ENCODE results near the gene RIC8B.

Gene RIC8B

GRCh38 chr12:106913456-106913855 lies 139.0 kb downstream of the RIC8B start:
- no peak for ATAC-seq (ENCODE audit: insufficient read depth, low read depth)
- Histone ChIP-seq H3K27ac (ENCODE audit: low read length) (no peak overlapping the region), H3K36me3 (ENCODE audit: insufficient read depth, low read length) (no peaks in the 10 kb centered on the region), H3K27me3 (ENCODE audit: insufficient read depth, low read length, poor library complexity) (no peaks in the 10 kb centered on the region), H3K4me1 (ENCODE audit: insufficient read depth, low read length) (peaks cover 3% of the 10 kb centered on the region; the same call in 1 of the 2 replicates), H3K4me3 (ENCODE audit: low read depth in 1 of 2, low read length in 2 of 2) (no peak overlapping the region), H3K4me2 (ENCODE audit: insufficient read depth, low read length) (no peak overlapping the region), H3K79me2 (ENCODE audit: insufficient read depth, low read length) (no peaks in the 10 kb centered on the region), H2AFZ (ENCODE audit: low read depth, low read length) (no peak overlapping the region), H3K9ac (ENCODE audit: low read depth, low read length) (no peak overlapping the region), H3K9me3 (ENCODE audit: insufficient read depth, low read length, severe bottlenecking) (no peaks in the 10 kb centered on the region), H4K20me1 (ENCODE audit: insufficient read depth, low read length) (no peaks in the 10 kb centered on the region)
- TF ChIP-seq EZH2 (IDR thresholded peaks at IDR 0.05; ENCODE audit: borderline replicate concordance, low read depth, low read length, severe bottlenecking) = no peak
- no peak for TF ChIP-seq CTCF (IDR thresholded peaks at IDR 0.05; ENCODE audit: borderline replicate concordance, extremely low read depth, low read length, poor library complexity, severe bottlenecking)
- DNase-seq = no peak

GRCh38 chr12:106914796-106915634 lies 140.5 kb downstream of the RIC8B start:
- ATAC-seq (ENCODE audit: insufficient read depth, low read depth) = peak; percentile 70; the same call in 2 of the 3 replicates
- Histone ChIP-seq H3K36me3 (ENCODE audit: insufficient read depth, low read length) (no peaks in the 10 kb centered on the region), H3K9me3 (ENCODE audit: insufficient read depth, low read length, severe bottlenecking) (no peaks in the 10 kb centered on the region), H3K79me2 (ENCODE audit: insufficient read depth, low read length) (no peaks in the 10 kb centered on the region), H3K4me1 (ENCODE audit: insufficient read depth, low read length) (peaks cover 3% of the 10 kb centered on the region; the same call in 1 of the 2 replicates), H2AFZ (ENCODE audit: low read depth, low read length) (no peak overlapping the region), H3K27ac (ENCODE audit: low read length) (no peak overlapping the region), H4K20me1 (ENCODE audit: insufficient read depth, low read length) (no peaks in the 10 kb centered on the region), H3K4me3 (ENCODE audit: low read depth in 1 of 2, low read length in 2 of 2) (no peak overlapping the region), H3K27me3 (ENCODE audit: insufficient read depth, low read length, poor library complexity) (no peaks in the 10 kb centered on the region), H3K4me2 (ENCODE audit: insufficient read depth, low read length) (no peak overlapping the region), H3K9ac (ENCODE audit: low read depth, low read length) (no peak overlapping the region)
- TF ChIP-seq CTCF (IDR thresholded peaks at IDR 0.05; ENCODE audit: borderline replicate concordance, extremely low read depth, low read length, poor library complexity, severe bottlenecking) (no peak), EZH2 (IDR thresholded peaks at IDR 0.05; ENCODE audit: borderline replicate concordance, low read depth, low read length, severe bottlenecking) (no peak)
- DNase-seq = peak; percentile 11

- H3K27me3 ChIP-seq (ENCODE audit: insufficient read depth, low read length, poor library complexity) = no peaks in the 10 kb centered on the region
- TF ChIP-seq CTCF (IDR thresholded peaks at IDR 0.05; ENCODE audit: borderline replicate concordance, extremely low read depth, low read length, poor library complexity, severe bottlenecking) = no peak
- no peak for TF ChIP-seq EZH2 (IDR thresholded peaks at IDR 0.05; ENCODE audit: borderline replicate concordance, low read depth, low read length, severe bottlenecking)
- H3K9ac ChIP-seq (ENCODE audit: low read depth, low read length) = no peak overlapping the region
- H2AFZ ChIP-seq (ENCODE audit: low read depth, low read length) = no peak overlapping the region
- H3K9me3 ChIP-seq (ENCODE audit: insufficient read depth, low read length, severe bottlenecking) = no peaks in the 10 kb centered on the region
- H3K4me1 ChIP-seq (ENCODE audit: insufficient read depth, low read length) = peaks cover 3% of the 10 kb centered on the region; the same call in 1 of the 2 replicates
- no peaks in the 10 kb centered on the region for H3K36me3 ChIP-seq (ENCODE audit: insufficient read depth, low read length)
- H3K27ac ChIP-seq (ENCODE audit: low read length) = no peak overlapping the region
- H3K79me2 ChIP-seq (ENCODE audit: insufficient read depth, low read length) = no peaks in the 10 kb centered on the region
- no peak overlapping the region for H3K4me2 ChIP-seq (ENCODE audit: insufficient read depth, low read length)
- no peak for ATAC-seq (ENCODE audit: insufficient read depth, low read depth)
- no peak overlapping the region for H3K4me3 ChIP-seq (ENCODE audit: low read depth in 1 of 2, low read length in 2 of 2)
- no peaks in the 10 kb centered on the region for H4K20me1 ChIP-seq (ENCODE audit: insufficient read depth, low read length)
- DNase-seq = no peak
Observed at GRCh38 chr12:106915635-106916026, 141.1 kb downstream of the RIC8B start.
